ENCODE measurements around the gene RELA.

DNA sequence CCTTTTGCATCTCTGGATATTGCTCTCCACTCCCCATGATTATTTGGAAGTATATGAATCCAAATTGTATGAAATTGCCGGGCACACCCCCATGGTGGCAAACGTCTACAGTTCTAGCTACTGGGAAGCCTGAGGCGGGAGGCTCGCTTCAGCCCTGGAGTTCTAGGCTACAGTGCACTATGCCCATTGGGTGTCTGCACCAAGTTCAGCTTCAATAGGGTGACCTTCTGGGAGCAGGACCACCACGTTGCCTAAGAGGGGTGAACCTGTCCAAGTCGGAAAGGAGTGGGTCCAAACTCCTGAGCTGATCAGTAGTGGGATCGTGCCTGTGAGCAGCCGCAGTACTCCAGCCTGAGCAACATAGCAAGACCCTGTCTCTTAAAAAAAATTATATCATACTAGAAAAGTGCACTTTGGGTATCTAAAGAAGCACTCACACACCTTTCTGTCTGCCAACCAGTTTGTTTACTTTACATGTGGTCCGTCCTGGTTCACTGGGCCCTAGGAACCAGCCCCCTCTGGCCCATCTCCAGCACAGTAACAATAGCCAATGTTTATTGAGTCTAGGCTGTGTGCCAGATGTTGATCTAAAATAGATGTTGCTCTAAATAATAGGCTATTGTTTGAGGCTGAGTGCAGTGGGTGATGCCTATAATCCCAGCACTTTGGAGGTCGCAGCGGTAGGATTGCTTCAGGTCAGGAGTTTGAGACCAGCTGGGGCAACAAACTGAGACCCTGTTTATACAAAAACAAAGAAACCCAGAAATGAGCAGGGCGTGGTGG lies 32.9 kb upstream of the RELA start:
- TF ChIP-seq RAD21 (conservative IDR thresholded peaks at IDR 0.05 in 1 of 2, IDR thresholded peaks at IDR 0.05 in 1 of 2), result no peak
- TF ChIP-seq EP300 (IDR thresholded peaks at IDR 0.05), result no peak
- TF ChIP-seq, protein P1, sequence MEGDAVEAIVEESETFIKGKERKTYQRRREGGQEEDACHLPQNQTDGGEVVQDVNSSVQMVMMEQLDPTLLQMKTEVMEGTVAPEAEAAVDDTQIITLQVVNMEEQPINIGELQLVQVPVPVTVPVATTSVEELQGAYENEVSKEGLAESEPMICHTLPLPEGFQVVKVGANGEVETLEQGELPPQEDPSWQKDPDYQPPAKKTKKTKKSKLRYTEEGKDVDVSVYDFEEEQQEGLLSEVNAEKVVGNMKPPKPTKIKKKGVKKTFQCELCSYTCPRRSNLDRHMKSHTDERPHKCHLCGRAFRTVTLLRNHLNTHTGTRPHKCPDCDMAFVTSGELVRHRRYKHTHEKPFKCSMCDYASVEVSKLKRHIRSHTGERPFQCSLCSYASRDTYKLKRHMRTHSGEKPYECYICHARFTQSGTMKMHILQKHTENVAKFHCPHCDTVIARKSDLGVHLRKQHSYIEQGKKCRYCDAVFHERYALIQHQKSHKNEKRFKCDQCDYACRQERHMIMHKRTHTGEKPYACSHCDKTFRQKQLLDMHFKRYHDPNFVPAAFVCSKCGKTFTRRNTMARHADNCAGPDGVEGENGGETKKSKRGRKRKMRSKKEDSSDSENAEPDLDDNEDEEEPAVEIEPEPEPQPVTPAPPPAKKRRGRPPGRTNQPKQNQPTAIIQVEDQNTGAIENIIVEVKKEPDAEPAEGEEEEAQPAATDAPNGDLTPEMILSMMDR (IDR thresholded peaks at IDR 0.05), result no peak
- TF ChIP-seq POLR2A (IDR thresholded peaks at IDR 0.05; ENCODE audit: low read length), result no peak
- no peak for TF ChIP-seq FOSL2 (IDR thresholded peaks at IDR 0.05)
- TF ChIP-seq FOSL2 (CRISPR knock-in tag; IDR thresholded peaks at IDR 0.05), result no peak
- no peak for TF ChIP-seq RFX5 (IDR thresholded peaks at IDR 0.05)
- no peak for TF ChIP-seq HDAC2 (IDR thresholded peaks at IDR 0.05)
- no peak for TF ChIP-seq MYC (IDR thresholded peaks at IDR 0.05; ENCODE audit: borderline replicate concordance, low read length)
- TF ChIP-seq HOXA7 (CRISPR knock-in tag; IDR thresholded peaks at IDR 0.05), result no peak
- TF ChIP-seq CBX2 (IDR thresholded peaks at IDR 0.05; ENCODE audit: borderline replicate concordance, low read depth), result no peak
- no peak for TF ChIP-seq KDM1A (IDR thresholded peaks at IDR 0.05; ENCODE audit: low read depth)
- TF ChIP-seq, protein P2, sequence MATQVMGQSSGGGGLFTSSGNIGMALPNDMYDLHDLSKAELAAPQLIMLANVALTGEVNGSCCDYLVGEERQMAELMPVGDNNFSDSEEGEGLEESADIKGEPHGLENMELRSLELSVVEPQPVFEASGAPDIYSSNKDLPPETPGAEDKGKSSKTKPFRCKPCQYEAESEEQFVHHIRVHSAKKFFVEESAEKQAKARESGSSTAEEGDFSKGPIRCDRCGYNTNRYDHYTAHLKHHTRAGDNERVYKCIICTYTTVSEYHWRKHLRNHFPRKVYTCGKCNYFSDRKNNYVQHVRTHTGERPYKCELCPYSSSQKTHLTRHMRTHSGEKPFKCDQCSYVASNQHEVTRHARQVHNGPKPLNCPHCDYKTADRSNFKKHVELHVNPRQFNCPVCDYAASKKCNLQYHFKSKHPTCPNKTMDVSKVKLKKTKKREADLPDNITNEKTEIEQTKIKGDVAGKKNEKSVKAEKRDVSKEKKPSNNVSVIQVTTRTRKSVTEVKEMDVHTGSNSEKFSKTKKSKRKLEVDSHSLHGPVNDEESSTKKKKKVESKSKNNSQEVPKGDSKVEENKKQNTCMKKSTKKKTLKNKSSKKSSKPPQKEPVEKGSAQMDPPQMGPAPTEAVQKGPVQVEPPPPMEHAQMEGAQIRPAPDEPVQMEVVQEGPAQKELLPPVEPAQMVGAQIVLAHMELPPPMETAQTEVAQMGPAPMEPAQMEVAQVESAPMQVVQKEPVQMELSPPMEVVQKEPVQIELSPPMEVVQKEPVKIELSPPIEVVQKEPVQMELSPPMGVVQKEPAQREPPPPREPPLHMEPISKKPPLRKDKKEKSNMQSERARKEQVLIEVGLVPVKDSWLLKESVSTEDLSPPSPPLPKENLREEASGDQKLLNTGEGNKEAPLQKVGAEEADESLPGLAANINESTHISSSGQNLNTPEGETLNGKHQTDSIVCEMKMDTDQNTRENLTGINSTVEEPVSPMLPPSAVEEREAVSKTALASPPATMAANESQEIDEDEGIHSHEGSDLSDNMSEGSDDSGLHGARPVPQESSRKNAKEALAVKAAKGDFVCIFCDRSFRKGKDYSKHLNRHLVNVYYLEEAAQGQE (IDR thresholded peaks at IDR 0.05), result no peak
- TF ChIP-seq KDM5A (IDR thresholded peaks at IDR 0.05), result no peak
- no peak for TF ChIP-seq JUNB (IDR thresholded peaks at IDR 0.05)
